Mesendoderm (in vitro differentiated cells): Measurements from ENCODE around the gene MYL6B.

ENCODE experiments used
- DNase-seq: peaks from one replicate; pipeline ENCODE4 v3.0.0; 2013
- H2AK5ac ChIP-seq: 2 replicates; pipeline ENCODE4 v1.6.1; 2013; ENCODE audit warnings: low read length, inconsistent platforms
- H2BK120ac ChIP-seq: 2 replicates; pipeline ENCODE4 v1.6.1; 2013; ENCODE audit warnings: low read depth, mild to moderate bottlenecking, low read length, moderate library complexity, mixed read lengths
- H2BK15ac ChIP-seq: replicated peaks from 2 replicates; pipeline ENCODE4 v1.6.1; 2013; ENCODE audit warnings: low read depth, mild to moderate bottlenecking, moderate library complexity
- H2BK5ac ChIP-seq: 2 replicates; pipeline ENCODE4 v1.6.1; 2013; ENCODE audit warnings: low read length, inconsistent platforms
- H3K18ac ChIP-seq: 2 replicates; pipeline ENCODE4 v1.6.1; 2013; ENCODE audit warnings: mild to moderate bottlenecking, low read length, mixed read lengths
- H3K23ac ChIP-seq: one replicate; pipeline ENCODE4 v1.6.1; 2013; ENCODE audit warnings: low read length
- H3K27ac ChIP-seq: 2 replicates; pipeline ENCODE4 v1.5.1; 2013; ENCODE audit warnings: low read depth, mild to moderate bottlenecking, inconsistent platforms, low read length, moderate library complexity
- H3K27me3 ChIP-seq: 2 replicates; pipeline ENCODE4 v1.6.1; 2013; ENCODE audit warnings: low read length, control low read depth, mild to moderate bottlenecking, inconsistent platforms; ENCODE audit not compliant: insufficient read depth, poor library complexity
- H3K36me3 ChIP-seq: 2 replicates; pipeline ENCODE4 v1.6.1; 2013; ENCODE audit warnings: low read length, inconsistent platforms; ENCODE audit not compliant: control insufficient read depth, insufficient read depth
- H3K4ac ChIP-seq: one replicate; pipeline ENCODE4 v1.6.1; 2013; ENCODE audit warnings: low read depth, mild to moderate bottlenecking, low read length, moderate library complexity
- H3K4me1 ChIP-seq: 2 replicates; pipeline ENCODE4 v1.6.1; 2013; ENCODE audit warnings: low read depth, low read length, inconsistent platforms; ENCODE audit not compliant: control insufficient read depth
- H3K4me2 ChIP-seq: 2 replicates; pipeline ENCODE4 v1.6.1; 2013; ENCODE audit warnings: low read length
- H3K4me3 ChIP-seq: 2 replicates; pipeline ENCODE4 v1.5.1; 2013; ENCODE audit warnings: mild to moderate bottlenecking, low read length
- H3K56ac ChIP-seq: one replicate; pipeline ENCODE4 v1.6.1; 2013; ENCODE audit warnings: low read length
- H3K79me1 ChIP-seq: 2 replicates; pipeline ENCODE4 v1.6.1; 2013; ENCODE audit warnings: low read length, inconsistent platforms
- H3K79me2 ChIP-seq: 2 replicates; pipeline ENCODE4 v1.6.1; 2013; ENCODE audit warnings: mild to moderate bottlenecking, low read length; ENCODE audit not compliant: control insufficient read depth, insufficient read depth
- H3K9ac ChIP-seq: 2 replicates; pipeline ENCODE4 v1.6.1; 2013; ENCODE audit warnings: low read length, inconsistent platforms
- H4K5ac ChIP-seq: one replicate; pipeline ENCODE4 v1.6.1; 2013; ENCODE audit warnings: low read length
- H4K8ac ChIP-seq: one replicate; pipeline ENCODE4 v1.6.1; 2013; ENCODE audit warnings: low read depth, mild to moderate bottlenecking, control low read depth, low read length, moderate library complexity
- WGBS: extraction: QIAGEN DNeasy Blood & Tissue Kit; methylation state at CpG from one replicate; pipeline ENCODE4 v1.1.7; 2013; ENCODE audit warnings: low lambda C conversion rate, missing lambda C conversion rate; ENCODE audit not compliant: insufficient coverage; ENCODE audit errors: extremely low coverage; 5-methylcytosine and 5-hydroxymethylcytosine counted together

Gene MYL6B

DNA sequence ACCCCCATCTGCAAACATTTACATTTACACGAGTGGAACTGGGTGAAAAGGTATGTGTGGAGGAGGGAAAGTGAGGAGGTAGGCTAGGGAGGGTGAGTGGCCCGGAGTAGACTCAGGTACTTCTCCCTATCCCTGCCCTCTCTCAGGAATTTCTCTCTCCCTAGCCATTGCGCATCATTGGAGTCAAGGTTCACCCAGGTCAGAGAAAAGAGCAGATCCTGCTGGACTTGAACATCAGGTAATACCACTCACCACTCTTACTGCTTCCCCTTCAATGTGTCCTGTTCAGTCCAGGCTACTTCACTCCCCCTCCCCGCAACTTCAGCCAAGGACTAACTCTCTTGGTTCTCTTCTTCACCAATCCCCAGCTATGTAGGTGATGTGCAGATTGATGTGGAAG is 21.5 kb upstream of the MYL6B start:
- Histone ChIP-seq H3K18ac (no peak overlapping the region), H2BK120ac (no peak overlapping the region), H3K36me3 (peaks cover 9% of the 10 kb centered on the region), H3K9ac (no peak overlapping the region), H3K4me1 (peaks cover 8% of the 10 kb centered on the region), H4K8ac (no peak overlapping the region), H3K4me2 (no peak overlapping the region), H3K27ac (no peak overlapping the region), H2BK15ac (no peak overlapping the region), H2AK5ac (no peak overlapping the region), H3K79me1 (peaks cover 10% of the 10 kb centered on the region), H3K4me3 (no peak overlapping the region), H4K5ac (no peak overlapping the region), H3K56ac (no peak overlapping the region), H2BK5ac (no peak overlapping the region), H3K79me2 (peaks cover 4% of the 10 kb centered on the region), H3K4ac (no peak overlapping the region), H3K27me3 (no peaks in the 10 kb centered on the region), H3K23ac (no peak overlapping the region)
- WGBS: no CpG with 5 or more reads among the region's 4 CpGs
- no peak for DNase-seq

- peaks cover 21% of the 10 kb centered on the region for H3K36me3 ChIP-seq
- no peaks in the 10 kb centered on the region for H3K4me1 ChIP-seq
- no peak overlapping the region for H3K23ac ChIP-seq
- H3K27ac ChIP-seq: no peak overlapping the region
- H4K8ac ChIP-seq: no peak overlapping the region
- no peak overlapping the region for H2BK15ac ChIP-seq
- H3K4me2 ChIP-seq: no peak overlapping the region
- H3K79me2 ChIP-seq: no peaks in the 10 kb centered on the region
- no CpG with 5 or more reads among the region's 6 CpGs for WGBS
- DNase-seq: no peak
- H2AK5ac ChIP-seq: no peak overlapping the region
- no peak overlapping the region for H3K4ac ChIP-seq
- H3K79me1 ChIP-seq: peaks cover 4% of the 10 kb centered on the region
- H2BK5ac ChIP-seq: no peak overlapping the region
- H3K27me3 ChIP-seq: no peaks in the 10 kb centered on the region
- no peak overlapping the region for H4K5ac ChIP-seq
- no peak overlapping the region for H3K4me3 ChIP-seq
- no peak overlapping the region for H3K9ac ChIP-seq
- H3K18ac ChIP-seq: no peak overlapping the region
- H2BK120ac ChIP-seq: no peak overlapping the region
- no peak overlapping the region for H3K56ac ChIP-seq
Measured at GRCh38 chr12:56134897-56135296, 17.5 kb upstream of the MYL6B start.

GRCh38 chr12:56137853-56138571 is 14.4 kb upstream of the MYL6B start:
- Histone ChIP-seq H3K27me3 (no peaks in the 10 kb centered on the region), H4K8ac (no peak overlapping the region), H2BK5ac (no peak overlapping the region), H3K4me2 (no peak overlapping the region), H3K56ac (no peak overlapping the region), H4K5ac (no peak overlapping the region), H3K23ac (no peak overlapping the region), H2BK15ac (no peak overlapping the region), H3K79me1 (no peaks in the 10 kb centered on the region), H3K4me1 (no peaks in the 10 kb centered on the region), H3K36me3 (peaks cover 26% of the 10 kb centered on the region), H3K9ac (no peak overlapping the region), H3K79me2 (no peaks in the 10 kb centered on the region), H2BK120ac (no peak overlapping the region), H3K4ac (no peak overlapping the region), H2AK5ac (no peak overlapping the region), H3K4me3 (no peak overlapping the region), H3K18ac (no peak overlapping the region), H3K27ac (no peak overlapping the region)
- no CpG with 5 or more reads among the region's 14 CpGs for WGBS
- no peak for DNase-seq

DNA sequence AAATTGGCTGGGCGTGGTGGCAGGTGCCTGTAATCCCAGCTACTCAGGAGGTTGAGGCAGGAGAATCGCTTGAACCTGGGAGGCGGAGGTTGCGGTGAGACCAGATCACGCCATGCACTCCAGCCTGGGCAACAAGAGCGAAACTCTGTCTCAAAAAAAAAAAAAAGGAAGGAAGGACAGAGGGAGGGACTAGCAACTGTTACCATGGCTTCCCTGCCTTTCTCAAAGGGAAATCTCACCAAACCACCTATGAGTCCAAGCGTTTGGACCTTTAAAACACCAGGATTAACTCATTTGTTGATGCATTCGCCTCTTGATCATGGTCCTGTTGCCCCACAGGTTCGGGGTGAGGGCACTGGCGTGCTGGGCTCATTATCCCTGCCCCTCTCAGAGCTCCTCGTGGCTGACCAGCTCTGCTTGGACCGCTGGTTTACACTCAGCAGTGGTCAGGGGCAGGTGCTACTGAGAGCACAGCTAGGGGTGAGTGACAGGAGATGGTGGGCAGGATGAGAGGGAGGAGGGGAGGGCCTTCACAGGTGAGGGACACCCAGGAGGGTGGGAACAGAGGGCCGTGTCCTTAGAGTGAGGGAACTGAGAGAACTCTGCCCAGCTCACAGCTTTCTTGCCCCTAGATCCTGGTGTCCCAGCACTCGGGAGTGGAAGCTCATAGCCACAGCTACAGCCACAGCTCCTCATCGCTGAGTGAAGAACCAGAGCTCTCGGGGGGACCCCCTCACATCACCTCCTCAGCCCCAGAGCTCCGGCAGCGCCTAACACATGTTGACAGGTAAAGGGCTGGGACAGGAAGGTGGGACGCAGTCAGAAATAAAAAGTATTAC is 10.2 kb upstream of the MYL6B start:
- H3K23ac ChIP-seq: no peak overlapping the region
- WGBS: no CpG with 5 or more reads among the region's 19 CpGs
- DNase-seq: no peak

GRCh38 chr12:56143217-56143616 is 9.2 kb upstream of the MYL6B start:
- no peak overlapping the region for H3K27ac ChIP-seq

More for the DNA sequence above, 10.2 kb upstream of the MYL6B start:
- Histone ChIP-seq H3K4me2 (no peak overlapping the region), H2BK5ac (no peak overlapping the region), H3K27me3 (no peaks in the 10 kb centered on the region), H3K4ac (no peak overlapping the region), H4K8ac (no peak overlapping the region), H3K36me3 (peaks cover 24% of the 10 kb centered on the region), H2BK120ac (no peak overlapping the region), H2BK15ac (no peak overlapping the region), H3K18ac (no peak overlapping the region), H4K5ac (no peak overlapping the region), H3K4me1 (no peaks in the 10 kb centered on the region), H3K79me2 (no peaks in the 10 kb centered on the region), H3K79me1 (no peaks in the 10 kb centered on the region), H3K9ac (no peak overlapping the region), H3K56ac (no peak overlapping the region), H2AK5ac (no peak overlapping the region), H3K4me3 (no peak overlapping the region), H3K27ac (no peak overlapping the region)

More at GRCh38 chr12:56143217-56143616, 9.2 kb upstream of the MYL6B start:
- Histone ChIP-seq H3K4me1 (no peaks in the 10 kb centered on the region), H2BK5ac (no peak overlapping the region), H4K8ac (no peak overlapping the region), H2BK120ac (no peak overlapping the region), H3K4me3 (no peak overlapping the region), H3K4ac (no peak overlapping the region), H2BK15ac (no peak overlapping the region), H3K79me1 (no peaks in the 10 kb centered on the region), H3K36me3 (peaks cover 18% of the 10 kb centered on the region), H4K5ac (no peak overlapping the region), H3K4me2 (no peak overlapping the region), H3K27me3 (no peaks in the 10 kb centered on the region), H3K23ac (no peak overlapping the region), H3K56ac (no peak overlapping the region), H3K79me2 (no peaks in the 10 kb centered on the region), H3K9ac (no peak overlapping the region), H3K18ac (no peak overlapping the region), H2AK5ac (no peak overlapping the region)
- no peak for DNase-seq
- WGBS: no CpG with 5 or more reads among the region's 4 CpGs
